Panc1 (cell line): ENCODE measurements around the gene PPP2R1B.

Source experiments
- CTCF ChIP-seq: fragments of 450-650 bp; IDR thresholded peaks from 2 replicates; pipeline ENCODE4 v1.5.1; 2017; ENCODE audit warnings: mild to moderate bottlenecking
- POLR2AphosphoS5 ChIP-seq: IDR thresholded peaks from 2 replicates; pipeline ENCODE4 v1.6.1; 2012; ENCODE audit warnings: mild to moderate bottlenecking, low read depth, low read length, moderate library complexity
- REST ChIP-seq, 2 experiments: IDR thresholded peaks; 2 replicates each; pipeline ENCODE4 v1.6.1; 2011 to 2012; ENCODE audit warnings: low read depth in 2 of 2, control low read depth in 1 of 2, low read length in 1 of 2, mild to moderate bottlenecking in 1 of 2, moderate library complexity in 1 of 2; ENCODE audit not compliant: insufficient read depth in 1 of 2
- SIN3A ChIP-seq: IDR thresholded peaks from 2 replicates; pipeline ENCODE4 v1.6.1; 2012; ENCODE audit warnings: low read depth, mild to moderate bottlenecking, low read length, moderate library complexity, borderline replicate concordance; ENCODE audit not compliant: insufficient read depth
- TCF7L2 ChIP-seq: IDR thresholded peaks from 2 replicates; pipeline ENCODE4 v1.6.1; 2011; ENCODE audit warnings: mild to moderate bottlenecking, low read depth, low read length, inconsistent platforms

- no peak for TF ChIP-seq CTCF
- TF ChIP-seq REST (IDR thresholded peaks at IDR 0.05; ENCODE audit: insufficient read depth in 1 of 2, low read depth in 2 of 2, low read length in 1 of 2): no peak
- no peak for TF ChIP-seq POLR2AphosphoS5
- no peak for TF ChIP-seq TCF7L2
- TF ChIP-seq SIN3A: no peak
These were observed 8.9 kb upstream of the PPP2R1B start for GRCh38 chr11:111774955-111775710.
